ENCODE measurements around the gene PLOD1. TPM values are rescaled to one million over a fixed set of nuclear protein-coding genes. Genes with fewer than 3 reads are reported as not detected.

PLOD1 gene
- total and polyA plus RNA-seq, 10 of the 15 experiments (the other 5 are each of a cell fraction or from before 2014, with no cell fraction given): 10.6 to 42.6 (median 29.3) TPM

DNA sequence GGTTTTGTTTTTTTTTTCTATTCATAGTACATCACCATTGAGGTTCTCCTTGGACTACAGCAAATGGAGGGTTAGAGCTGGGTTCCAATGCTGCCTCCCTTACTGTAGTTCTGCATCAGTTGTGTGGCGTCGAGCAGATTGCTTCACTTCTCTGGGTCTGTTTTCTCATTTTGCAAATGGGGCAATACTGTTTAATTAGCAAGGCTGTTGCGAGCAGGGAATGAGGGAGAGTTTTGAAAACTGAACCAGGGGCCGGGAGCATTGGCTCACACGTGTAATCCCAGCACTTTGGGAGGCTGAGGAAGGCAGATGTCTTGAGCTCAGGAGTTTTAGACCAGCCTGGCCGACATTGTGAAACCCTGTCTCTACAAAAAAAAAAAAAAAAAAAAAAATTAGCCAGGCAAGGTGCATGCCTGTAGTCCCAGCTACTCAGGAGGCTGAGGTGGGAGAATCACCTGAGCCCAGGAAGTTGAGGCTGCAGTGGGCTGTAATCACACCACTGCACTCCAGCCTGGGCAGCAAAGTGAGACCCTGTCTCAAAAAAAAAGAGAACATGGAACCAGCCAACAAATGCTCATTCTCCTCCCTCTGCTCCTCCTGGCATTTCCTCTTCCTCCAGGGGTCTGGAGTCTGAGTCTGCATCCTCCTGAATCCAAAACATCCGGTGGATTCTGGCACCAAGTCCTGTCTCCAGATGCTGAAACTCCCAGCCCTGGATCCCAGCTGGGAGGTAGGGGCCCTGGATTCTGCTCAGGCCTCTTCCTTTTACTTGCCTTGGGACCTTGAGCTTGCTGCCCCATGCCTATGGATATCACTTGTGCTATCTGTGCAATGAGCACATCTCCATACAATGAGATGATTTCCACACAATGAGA is 3.7 kb upstream of the PLOD1 start (continued):
- TF ChIP-seq, protein P1, sequence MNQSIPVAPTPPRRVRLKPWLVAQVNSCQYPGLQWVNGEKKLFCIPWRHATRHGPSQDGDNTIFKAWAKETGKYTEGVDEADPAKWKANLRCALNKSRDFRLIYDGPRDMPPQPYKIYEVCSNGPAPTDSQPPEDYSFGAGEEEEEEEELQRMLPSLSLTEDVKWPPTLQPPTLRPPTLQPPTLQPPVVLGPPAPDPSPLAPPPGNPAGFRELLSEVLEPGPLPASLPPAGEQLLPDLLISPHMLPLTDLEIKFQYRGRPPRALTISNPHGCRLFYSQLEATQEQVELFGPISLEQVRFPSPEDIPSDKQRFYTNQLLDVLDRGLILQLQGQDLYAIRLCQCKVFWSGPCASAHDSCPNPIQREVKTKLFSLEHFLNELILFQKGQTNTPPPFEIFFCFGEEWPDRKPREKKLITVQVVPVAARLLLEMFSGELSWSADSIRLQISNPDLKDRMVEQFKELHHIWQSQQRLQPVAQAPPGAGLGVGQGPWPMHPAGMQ (IDR thresholded peaks at IDR 0.05; ENCODE audit: borderline replicate concordance): no peak
- no peak for TF ChIP-seq NFYB (IDR thresholded peaks at IDR 0.05; ENCODE audit: insufficient read depth, low read depth, low read length)
- no peak for TF ChIP-seq HDAC2 (IDR thresholded peaks at IDR 0.05)
- TF ChIP-seq ZNF207 (IDR thresholded peaks at IDR 0.05; ENCODE audit: borderline replicate concordance): no peak

DNA sequence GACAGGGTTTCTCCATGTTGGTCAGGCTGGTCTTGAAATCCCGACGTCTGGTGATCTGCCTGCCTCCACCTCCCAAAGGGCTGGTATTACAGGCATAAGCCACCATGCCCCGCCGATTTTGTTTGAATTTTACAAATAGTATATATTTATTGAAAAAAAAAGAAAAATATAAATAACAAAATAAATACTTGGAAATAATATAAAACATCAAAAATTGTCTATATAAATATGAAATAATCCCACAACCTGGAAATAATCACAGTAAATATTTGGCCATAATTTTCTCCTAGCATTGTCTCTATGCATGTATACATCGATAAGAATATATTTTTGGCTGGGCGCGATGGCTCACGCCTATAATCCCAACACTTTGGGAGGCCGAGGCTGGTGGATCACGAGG is 2.7 kb upstream of the PLOD1 start:
- ChIA-PET SMC1A (ENCODE audit: uncharacterized antibody, unreplicated experiment) (interaction anchor here (0.6 kb wide), 1 partner anchor 59 kb away, joined by 3 read pairs; no protein-coding TSS in a partner anchor), POLR2A (interaction anchor here (0.5 to 4.2 kb wide), 3 partner anchors 22 to 200 kb away, joined by 3 to 37 read pairs (median 3); no protein-coding TSS in a partner anchor), CTCF (interaction anchor here (0.9 kb wide), 1 partner anchor 34 kb away, joined by 3 read pairs; no protein-coding TSS in a partner anchor), RAD21 (ENCODE audit: unreplicated experiment) (no interaction called here)
- Histone ChIP-seq H3K27ac (ENCODE audit: control insufficient read depth, insufficient read depth) (no peak overlapping the region), H3K9me3 (replicated peaks; ENCODE audit: control insufficient read depth, insufficient read depth, low read length) (no peaks in the 10 kb centered on the region), H4K20me1 (ENCODE audit: control insufficient read depth, insufficient read depth) (no peaks in the 10 kb centered on the region), H3K4me2 (ENCODE audit: control insufficient read depth, insufficient read depth) (no peak overlapping the region), H2AFZ (ENCODE audit: control insufficient read depth, low read depth, low read length) (no peak overlapping the region), H3K36me3 (ENCODE audit: control insufficient read depth in 2 of 2, insufficient read depth in 2 of 2, low read length in 1 of 2) (no peaks in the 10 kb centered on the region), H3K27me3 (replicated peaks in 1 of 2; ENCODE audit: control insufficient read depth in 2 of 2, insufficient read depth in 2 of 2, low read length in 1 of 2) (no peaks in the 10 kb centered on the region), H3K79me2 (ENCODE audit: control insufficient read depth, insufficient read depth, low read length) (peaks cover 21% of the 10 kb centered on the region), H3K4me1 (ENCODE audit: control insufficient read depth, insufficient read depth, low read length) (peaks cover 23% of the 10 kb centered on the region), H3K4me3 (no peak overlapping the region), H3K9ac (ENCODE audit: control insufficient read depth, insufficient read depth, low read length) (no peak overlapping the region)
- in situ Hi-C loops (cut with MboI): no loop called here
- TF ChIP-seq POU2F2 (IDR thresholded peaks at IDR 0.05; ENCODE audit: borderline replicate concordance, low read depth, low read length): no peak
- TF ChIP-seq POLR2A (IDR thresholded peaks at IDR 0.05; ENCODE audit: low read depth, low read length): no peak
- TF ChIP-seq ZSCAN29 (IDR thresholded peaks at IDR 0.05): no peak
- no peak for TF ChIP-seq ZNF274 (IDR thresholded peaks at IDR 0.05; ENCODE audit: insufficient read depth, insufficient read length)
- TF ChIP-seq SRF (IDR thresholded peaks at IDR 0.05; ENCODE audit: low read depth in 2 of 2, low read length in 2 of 2): no peak
- no peak for TF ChIP-seq PAX8 (IDR thresholded peaks at IDR 0.05)
- no peak for TF ChIP-seq CEBPB (IDR thresholded peaks at IDR 0.05; ENCODE audit: borderline replicate concordance in 1 of 2, low read depth in 2 of 2, low read length in 2 of 2)
- TF ChIP-seq KDM1A (IDR thresholded peaks at IDR 0.05; ENCODE audit: borderline replicate concordance): no peak
- TF ChIP-seq, protein P2, sequence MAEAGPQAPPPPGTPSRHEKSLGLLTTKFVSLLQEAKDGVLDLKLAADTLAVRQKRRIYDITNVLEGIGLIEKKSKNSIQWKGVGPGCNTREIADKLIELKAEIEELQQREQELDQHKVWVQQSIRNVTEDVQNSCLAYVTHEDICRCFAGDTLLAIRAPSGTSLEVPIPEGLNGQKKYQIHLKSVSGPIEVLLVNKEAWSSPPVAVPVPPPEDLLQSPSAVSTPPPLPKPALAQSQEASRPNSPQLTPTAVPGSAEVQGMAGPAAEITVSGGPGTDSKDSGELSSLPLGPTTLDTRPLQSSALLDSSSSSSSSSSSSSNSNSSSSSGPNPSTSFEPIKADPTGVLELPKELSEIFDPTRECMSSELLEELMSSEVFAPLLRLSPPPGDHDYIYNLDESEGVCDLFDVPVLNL (IDR thresholded peaks at IDR 0.05; ENCODE audit: low read depth, low read length): no peak
- no peak for TF ChIP-seq SUZ12 (IDR thresholded peaks at IDR 0.05; ENCODE audit: unreplicated experiment)
- 79% methylated on average over 10 of the region's 10 CpGs for WGBS (ENCODE audit: insufficient coverage, insufficient replicate concordance, low lambda C conversion rate, missing lambda C conversion rate)
- DNase-seq (ENCODE audit: low read depth, low spot score) (no peak), FAIRE-seq (no peak), ATAC-seq (no peak)
- no TSS peak for BruUV-seq (replicated peaks)
- intact Hi-C loops (cut with micrococcal nuclease; ENCODE audit: unreplicated experiment): no loop called here

Measured in GM12878 (cell line).